H1 (cell line): ENCODE measurements around the gene CAMK2G. TPM values are rescaled to one million over a fixed set of nuclear protein-coding genes. Genes with fewer than 3 reads are reported as not detected.

Source experiments
- ATF2 ChIP-seq: IDR thresholded peaks from 2 replicates; pipeline ENCODE4 v1.6.1; 2012; ENCODE audit warnings: low read length, inconsistent platforms
- FOSL1 ChIP-seq: IDR thresholded peaks from 2 replicates; pipeline ENCODE4 v1.6.1; 2011; ENCODE audit warnings: mild to moderate bottlenecking, low read depth, low read length, moderate library complexity; ENCODE audit not compliant: insufficient read depth
- JUND ChIP-seq: IDR thresholded peaks from 2 replicates; pipeline ENCODE4 v1.6.1; 2011; ENCODE audit warnings: mild to moderate bottlenecking, improper control_type of control experiment, low read length
- SIX5 ChIP-seq: IDR thresholded peaks from 2 replicates; pipeline ENCODE4 v1.6.1; 2011; ENCODE audit warnings: mild to moderate bottlenecking, low read depth, low read length
- SP1 ChIP-seq: IDR thresholded peaks from 2 replicates; pipeline ENCODE4 v1.6.1; 2011; ENCODE audit warnings: low read depth, low read length
- TBP ChIP-seq: IDR thresholded peaks from 2 replicates; pipeline ENCODE4 v1.6.1; 2011; ENCODE audit warnings: low read depth, low read length, improper control_type of control experiment
- TCF12 ChIP-seq: IDR thresholded peaks from 2 replicates; pipeline ENCODE4 v1.6.1; 2011; ENCODE audit warnings: low read depth, mild to moderate bottlenecking, low read length
- polyA plus RNA-seq, 7 experiments: library from polyadenylated mRNA; depleted of rRNA in 3 of 7; stranded (reverse) in 5 of 7; unstranded in 2 of 7; fragments of >200 nt in 5 of 7; fragments of 200-250 nt in 2 of 7; gene quantifications; 1 replicate in 5 of 7; 2 replicates in 1 of 7; 4 replicates in 1 of 7; pipeline versions ENCODE4 v1.2.1 to v1.2.3, GENCODE V29; 2011 to 2013; ENCODE audit warnings: missing spikeins in 2 of 7, mixed read lengths in 2 of 7
- total RNA-seq: library from RNA; stranded (reverse); fragmentation: NEBNext Ultra II Directional; extraction: Animal tissue kit (Norgen Biotek cat#: 25700); gene quantifications from 2 replicates; pipeline ENCODE4 v1.2.1, GENCODE V29; 2021
- TF ChIP-seq, protein P1 (sequence below): fragments of 300-600 bp; sonication (generic); IDR thresholded peaks from 2 replicates; pipeline ENCODE4 v1.7.1; 2012; ENCODE audit warnings: low read length, moderate library complexity, mild to moderate bottlenecking, inconsistent platforms; ENCODE audit not compliant: insufficient replicate concordance

CAMK2G gene
- total and polyA plus RNA-seq, 2 of the 8 experiments (the other 6 are each of a cell fraction or from before 2014, with no cell fraction given): 28.9 to 31.7 TPM

GRCh38 chr10:73806176-73806950 lies 68.0 kb downstream of the CAMK2G start (continued):
- TF ChIP-seq, protein P1, sequence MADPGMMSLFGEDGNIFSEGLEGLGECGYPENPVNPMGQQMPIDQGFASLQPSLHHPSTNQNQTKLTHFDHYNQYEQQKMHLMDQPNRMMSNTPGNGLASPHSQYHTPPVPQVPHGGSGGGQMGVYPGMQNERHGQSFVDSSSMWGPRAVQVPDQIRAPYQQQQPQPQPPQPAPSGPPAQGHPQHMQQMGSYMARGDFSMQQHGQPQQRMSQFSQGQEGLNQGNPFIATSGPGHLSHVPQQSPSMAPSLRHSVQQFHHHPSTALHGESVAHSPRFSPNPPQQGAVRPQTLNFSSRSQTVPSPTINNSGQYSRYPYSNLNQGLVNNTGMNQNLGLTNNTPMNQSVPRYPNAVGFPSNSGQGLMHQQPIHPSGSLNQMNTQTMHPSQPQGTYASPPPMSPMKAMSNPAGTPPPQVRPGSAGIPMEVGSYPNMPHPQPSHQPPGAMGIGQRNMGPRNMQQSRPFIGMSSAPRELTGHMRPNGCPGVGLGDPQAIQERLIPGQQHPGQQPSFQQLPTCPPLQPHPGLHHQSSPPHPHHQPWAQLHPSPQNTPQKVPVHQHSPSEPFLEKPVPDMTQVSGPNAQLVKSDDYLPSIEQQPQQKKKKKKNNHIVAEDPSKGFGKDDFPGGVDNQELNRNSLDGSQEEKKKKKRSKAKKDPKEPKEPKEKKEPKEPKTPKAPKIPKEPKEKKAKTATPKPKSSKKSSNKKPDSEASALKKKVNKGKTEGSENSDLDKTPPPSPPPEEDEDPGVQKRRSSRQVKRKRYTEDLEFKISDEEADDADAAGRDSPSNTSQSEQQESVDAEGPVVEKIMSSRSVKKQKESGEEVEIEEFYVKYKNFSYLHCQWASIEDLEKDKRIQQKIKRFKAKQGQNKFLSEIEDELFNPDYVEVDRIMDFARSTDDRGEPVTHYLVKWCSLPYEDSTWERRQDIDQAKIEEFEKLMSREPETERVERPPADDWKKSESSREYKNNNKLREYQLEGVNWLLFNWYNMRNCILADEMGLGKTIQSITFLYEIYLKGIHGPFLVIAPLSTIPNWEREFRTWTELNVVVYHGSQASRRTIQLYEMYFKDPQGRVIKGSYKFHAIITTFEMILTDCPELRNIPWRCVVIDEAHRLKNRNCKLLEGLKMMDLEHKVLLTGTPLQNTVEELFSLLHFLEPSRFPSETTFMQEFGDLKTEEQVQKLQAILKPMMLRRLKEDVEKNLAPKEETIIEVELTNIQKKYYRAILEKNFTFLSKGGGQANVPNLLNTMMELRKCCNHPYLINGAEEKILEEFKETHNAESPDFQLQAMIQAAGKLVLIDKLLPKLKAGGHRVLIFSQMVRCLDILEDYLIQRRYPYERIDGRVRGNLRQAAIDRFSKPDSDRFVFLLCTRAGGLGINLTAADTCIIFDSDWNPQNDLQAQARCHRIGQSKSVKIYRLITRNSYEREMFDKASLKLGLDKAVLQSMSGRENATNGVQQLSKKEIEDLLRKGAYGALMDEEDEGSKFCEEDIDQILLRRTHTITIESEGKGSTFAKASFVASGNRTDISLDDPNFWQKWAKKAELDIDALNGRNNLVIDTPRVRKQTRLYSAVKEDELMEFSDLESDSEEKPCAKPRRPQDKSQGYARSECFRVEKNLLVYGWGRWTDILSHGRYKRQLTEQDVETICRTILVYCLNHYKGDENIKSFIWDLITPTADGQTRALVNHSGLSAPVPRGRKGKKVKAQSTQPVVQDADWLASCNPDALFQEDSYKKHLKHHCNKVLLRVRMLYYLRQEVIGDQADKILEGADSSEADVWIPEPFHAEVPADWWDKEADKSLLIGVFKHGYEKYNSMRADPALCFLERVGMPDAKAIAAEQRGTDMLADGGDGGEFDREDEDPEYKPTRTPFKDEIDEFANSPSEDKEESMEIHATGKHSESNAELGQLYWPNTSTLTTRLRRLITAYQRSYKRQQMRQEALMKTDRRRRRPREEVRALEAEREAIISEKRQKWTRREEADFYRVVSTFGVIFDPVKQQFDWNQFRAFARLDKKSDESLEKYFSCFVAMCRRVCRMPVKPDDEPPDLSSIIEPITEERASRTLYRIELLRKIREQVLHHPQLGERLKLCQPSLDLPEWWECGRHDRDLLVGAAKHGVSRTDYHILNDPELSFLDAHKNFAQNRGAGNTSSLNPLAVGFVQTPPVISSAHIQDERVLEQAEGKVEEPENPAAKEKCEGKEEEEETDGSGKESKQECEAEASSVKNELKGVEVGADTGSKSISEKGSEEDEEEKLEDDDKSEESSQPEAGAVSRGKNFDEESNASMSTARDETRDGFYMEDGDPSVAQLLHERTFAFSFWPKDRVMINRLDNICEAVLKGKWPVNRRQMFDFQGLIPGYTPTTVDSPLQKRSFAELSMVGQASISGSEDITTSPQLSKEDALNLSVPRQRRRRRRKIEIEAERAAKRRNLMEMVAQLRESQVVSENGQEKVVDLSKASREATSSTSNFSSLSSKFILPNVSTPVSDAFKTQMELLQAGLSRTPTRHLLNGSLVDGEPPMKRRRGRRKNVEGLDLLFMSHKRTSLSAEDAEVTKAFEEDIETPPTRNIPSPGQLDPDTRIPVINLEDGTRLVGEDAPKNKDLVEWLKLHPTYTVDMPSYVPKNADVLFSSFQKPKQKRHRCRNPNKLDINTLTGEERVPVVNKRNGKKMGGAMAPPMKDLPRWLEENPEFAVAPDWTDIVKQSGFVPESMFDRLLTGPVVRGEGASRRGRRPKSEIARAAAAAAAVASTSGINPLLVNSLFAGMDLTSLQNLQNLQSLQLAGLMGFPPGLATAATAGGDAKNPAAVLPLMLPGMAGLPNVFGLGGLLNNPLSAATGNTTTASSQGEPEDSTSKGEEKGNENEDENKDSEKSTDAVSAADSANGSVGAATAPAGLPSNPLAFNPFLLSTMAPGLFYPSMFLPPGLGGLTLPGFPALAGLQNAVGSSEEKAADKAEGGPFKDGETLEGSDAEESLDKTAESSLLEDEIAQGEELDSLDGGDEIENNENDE: no peak
- TF ChIP-seq JUND (no peak), SIX5 (no peak), FOSL1 (no peak), TCF12 (no peak), ATF2 (no peak), SP1 (no peak), TBP (no peak)
